Measurements from ENCODE around the gene ZNF615.
"Not testable (repeated sequence)": the region's sequence is repeated elsewhere in the genome, so short reads cannot be mapped to it uniquely, and the experiment has no call there.

ZNF615 gene

GRCh38 chr19:51980116-51980736 is 27.8 kb downstream of the ZNF615 start:
- DNase-seq = no peak

GRCh38 chr19:51978882-51979281 is 29.1 kb downstream of the ZNF615 start:
- no peak for DNase-seq

GRCh38 chr19:51977346-51977745 is 30.7 kb downstream of the ZNF615 start:
- DNase-seq = no peak

- no peak for DNase-seq
These were observed 31.2 kb downstream of the ZNF615 start for GRCh38 chr19:51976852-51977251.

GRCh38 chr19:51975787-51976186 is 32.2 kb downstream of the ZNF615 start:
- DNase-seq = not testable (repeated sequence)

GRCh38 chr19:51971624-51972023 is 36.4 kb downstream of the ZNF615 start:
- DNase-seq = no peak

- DNase-seq = no peak
These were observed 37.3 kb downstream of the ZNF615 start for GRCh38 chr19:51970718-51971117.

GRCh38 chr19:51965583-51965982 is 42.4 kb downstream of the ZNF615 start:
- no peak for DNase-seq

- DNase-seq = not testable (repeated sequence)
These were observed 47.3 kb downstream of the ZNF615 start for GRCh38 chr19:51960621-51961233.

GRCh38 chr19:51959791-51960190 is 48.2 kb downstream of the ZNF615 start:
- no peak for DNase-seq

GRCh38 chr19:51957846-51958245 is 50.2 kb downstream of the ZNF615 start:
- DNase-seq = not testable (repeated sequence)

GRCh38 chr19:51948975-51949374 is 59.0 kb downstream of the ZNF615 start:
- DNase-seq = no peak

GRCh38 chr19:51946602-51947001 is 61.4 kb downstream of the ZNF615 start:
- no peak for DNase-seq

- DNase-seq = no peak
These were observed 63.0 kb downstream of the ZNF615 start for GRCh38 chr19:51944798-51945552.
